Measurements from ENCODE around the gene DCST1. TPM values are rescaled to one million over a fixed set of nuclear protein-coding genes. Genes with fewer than 3 reads are reported as not detected.

The DCST1 gene
- total and polyA plus RNA-seq, 2 of the 13 experiments (the other 11 are each of a cell fraction or from before 2014, with no cell fraction given), result 0.04 TPM; not detected in 1

DNA sequence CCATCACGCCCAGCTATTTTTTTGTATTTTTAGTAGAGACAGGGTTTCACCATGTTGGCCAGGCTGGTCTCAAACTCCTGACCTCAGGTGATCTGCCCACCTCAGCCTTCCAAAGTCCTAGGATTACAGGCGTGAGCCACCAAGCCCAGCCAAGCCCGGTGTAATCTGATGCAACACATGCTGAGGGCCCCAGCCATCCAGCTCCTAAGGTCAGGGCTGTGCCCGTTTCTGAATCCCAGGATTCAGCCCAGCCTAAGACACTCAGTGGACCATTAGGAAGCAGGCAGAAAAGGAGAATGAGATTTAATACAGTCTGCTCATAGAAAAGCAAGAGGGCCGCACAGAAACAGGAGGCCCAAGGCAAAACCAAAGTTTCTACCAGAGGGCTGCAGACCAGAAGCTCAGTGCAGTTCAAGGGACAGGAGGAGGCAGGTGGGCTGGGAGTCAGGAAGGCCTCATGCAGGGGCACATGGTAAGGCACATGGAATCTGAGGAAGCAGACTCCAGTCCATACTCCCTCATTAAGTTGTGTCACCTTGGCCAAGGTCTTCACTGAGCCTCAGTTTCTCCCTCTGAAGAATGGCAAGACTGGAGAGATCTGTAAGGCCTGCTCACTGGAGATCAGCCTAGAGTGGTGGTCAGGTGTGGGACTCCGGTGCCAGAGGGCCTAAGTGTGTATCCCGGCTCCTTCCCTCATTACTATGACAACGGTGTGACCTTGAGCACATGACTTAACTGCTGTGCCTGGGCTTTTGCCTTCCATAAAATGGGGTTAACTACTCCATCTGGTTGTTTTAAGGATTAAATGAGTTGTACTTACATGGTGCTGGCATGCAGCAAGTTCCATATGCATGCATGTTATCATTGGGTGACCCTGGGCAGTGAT is 15.1 kb downstream of the DCST1 start:
- peaks cover 72% of the 10 kb centered on the region for H3K4me1 ChIP-seq (ENCODE audit: insufficient read depth, low read length)
- no peak overlapping the region for H3K4me3 ChIP-seq (replicated peaks in 1 of 3; ENCODE audit: insufficient read depth in 1 of 3, low read depth in 2 of 3, low read length in 3 of 3)
- peak overlapping the region; percentile 48 for H3K27ac ChIP-seq (ENCODE audit: extremely low read length, insufficient read depth, low read length)
- no TSS peak for BruUV-seq (replicated peaks)
- no peaks in the 10 kb centered on the region for H3K79me2 ChIP-seq (ENCODE audit: insufficient read depth, low read length)
- H3K4me2 ChIP-seq (ENCODE audit: low read depth, low read length), result peak overlapping the region; percentile 11
- 31% methylated on average over 6 of the region's 8 CpGs for WGBS (ENCODE audit: low lambda C conversion rate)
- H3K9ac ChIP-seq (ENCODE audit: insufficient read depth, low read depth, low read length), result no peak overlapping the region
- H3K9me3 ChIP-seq (ENCODE audit: low read length), result no peaks in the 10 kb centered on the region
- H2AFZ ChIP-seq (ENCODE audit: low read length), result no peak overlapping the region
- intact Hi-C loops (cut with micrococcal nuclease; ENCODE audit: unreplicated experiment), result loop anchor here (5.0 kb wide), 2 partner anchors 34 to 141 kb away; no protein-coding TSS in a partner anchor
- CTCF ChIA-PET (ENCODE audit: low intra/inter-chr PET ratio, low total read pairs), result interaction anchor here (2.0 kb wide), 1 partner anchor 31 kb away, joined by 7 read pairs; no protein-coding TSS in a partner anchor
- H3K36me3 ChIP-seq (replicated peaks in 1 of 2; ENCODE audit: control insufficient read depth in 1 of 2, insufficient read depth in 2 of 2, low read length in 2 of 2), result no peaks in the 10 kb centered on the region
- H4K20me1 ChIP-seq (ENCODE audit: insufficient read depth, low read length), result no peaks in the 10 kb centered on the region
- ATAC-seq (0 out of 3 replicates have a peak, but pooled peaks have one; percentile 8), FAIRE-seq (peak; percentile 52), DNase-seq (ENCODE audit: low spot score) (no peak)
- in situ Hi-C loops (cut with HindIII; ENCODE audit: extremely low pct_ligation_motif_present, low pct_unique_long_range_greater_than_20kb), result no loop called here
- H3K27me3 ChIP-seq (ENCODE audit: control insufficient read depth in 1 of 2, insufficient read depth in 2 of 2, low read length in 2 of 2), result no peaks in the 10 kb centered on the region
- POLR2A ChIA-PET, result interaction anchor here (0.7 to 1.0 kb wide), 5 partner anchors 10 to 93 kb away, joined by 3 to 4 read pairs (median 3); partner anchors contain the start of genes PBXIP1 and SHC1
- TF ChIP-seq ZNF121 (CRISPR knock-in tag; IDR thresholded peaks at IDR 0.05) (no peak), ZNF530 (CRISPR knock-in tag; IDR thresholded peaks at IDR 0.05; ENCODE audit: low read depth) (no peak), ZNF501 (CRISPR knock-in tag; IDR thresholded peaks at IDR 0.05) (0 out of 2 replicates have a peak, but pooled peaks have one; percentile 20), ZNF329 (CRISPR knock-in tag; IDR thresholded peaks at IDR 0.05; ENCODE audit: low read depth) (no peak), RARA (CRISPR knock-in tag; IDR thresholded peaks at IDR 0.05) (0 out of 2 replicates have a peak, but pooled peaks have one; percentile 10), MAF1 (CRISPR knock-in tag; IDR thresholded peaks at IDR 0.05; ENCODE audit: borderline replicate concordance) (no peak), ZNF331 (CRISPR knock-in tag; IDR thresholded peaks at IDR 0.05) (peak; percentile 79), POLR2AphosphoS5 (IDR thresholded peaks at IDR 0.05; ENCODE audit: low read depth, low read length) (no peak), SATB2 (CRISPR knock-in tag; IDR thresholded peaks at IDR 0.05) (no peak), NR2F6 (IDR thresholded peaks at IDR 0.05) (no peak), NR2F6 (CRISPR knock-in tag; IDR thresholded peaks at IDR 0.05) (peak; percentile 44; the same call in 1 of the 2 replicates), ZBTB1 (CRISPR knock-in tag; IDR thresholded peaks at IDR 0.05; ENCODE audit: borderline replicate concordance) (no peak), SIN3A (IDR thresholded peaks at IDR 0.05; ENCODE audit: borderline replicate concordance, low read depth, low read length) (no peak)
- TF ChIP-seq, protein P1, sequence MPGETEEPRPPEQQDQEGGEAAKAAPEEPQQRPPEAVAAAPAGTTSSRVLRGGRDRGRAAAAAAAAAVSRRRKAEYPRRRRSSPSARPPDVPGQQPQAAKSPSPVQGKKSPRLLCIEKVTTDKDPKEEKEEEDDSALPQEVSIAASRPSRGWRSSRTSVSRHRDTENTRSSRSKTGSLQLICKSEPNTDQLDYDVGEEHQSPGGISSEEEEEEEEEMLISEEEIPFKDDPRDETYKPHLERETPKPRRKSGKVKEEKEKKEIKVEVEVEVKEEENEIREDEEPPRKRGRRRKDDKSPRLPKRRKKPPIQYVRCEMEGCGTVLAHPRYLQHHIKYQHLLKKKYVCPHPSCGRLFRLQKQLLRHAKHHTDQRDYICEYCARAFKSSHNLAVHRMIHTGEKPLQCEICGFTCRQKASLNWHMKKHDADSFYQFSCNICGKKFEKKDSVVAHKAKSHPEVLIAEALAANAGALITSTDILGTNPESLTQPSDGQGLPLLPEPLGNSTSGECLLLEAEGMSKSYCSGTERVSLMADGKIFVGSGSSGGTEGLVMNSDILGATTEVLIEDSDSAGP (CRISPR knock-in tag; IDR thresholded peaks at IDR 0.05; ENCODE audit: borderline replicate concordance), result no peak
- TF ChIP-seq, protein P2, sequence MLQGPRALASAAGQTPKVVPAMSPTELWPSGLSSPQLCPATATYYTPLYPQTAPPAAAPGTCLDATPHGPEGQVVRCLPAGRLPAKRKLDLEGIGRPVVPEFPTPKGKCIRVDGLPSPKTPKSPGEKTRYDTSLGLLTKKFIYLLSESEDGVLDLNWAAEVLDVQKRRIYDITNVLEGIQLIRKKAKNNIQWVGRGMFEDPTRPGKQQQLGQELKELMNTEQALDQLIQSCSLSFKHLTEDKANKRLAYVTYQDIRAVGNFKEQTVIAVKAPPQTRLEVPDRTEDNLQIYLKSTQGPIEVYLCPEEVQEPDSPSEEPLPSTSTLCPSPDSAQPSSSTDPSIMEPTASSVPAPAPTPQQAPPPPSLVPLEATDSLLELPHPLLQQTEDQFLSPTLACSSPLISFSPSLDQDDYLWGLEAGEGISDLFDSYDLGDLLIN (CRISPR knock-in tag; IDR thresholded peaks at IDR 0.05; ENCODE audit: borderline replicate concordance), result no peak
- TF ChIP-seq, protein P3, sequence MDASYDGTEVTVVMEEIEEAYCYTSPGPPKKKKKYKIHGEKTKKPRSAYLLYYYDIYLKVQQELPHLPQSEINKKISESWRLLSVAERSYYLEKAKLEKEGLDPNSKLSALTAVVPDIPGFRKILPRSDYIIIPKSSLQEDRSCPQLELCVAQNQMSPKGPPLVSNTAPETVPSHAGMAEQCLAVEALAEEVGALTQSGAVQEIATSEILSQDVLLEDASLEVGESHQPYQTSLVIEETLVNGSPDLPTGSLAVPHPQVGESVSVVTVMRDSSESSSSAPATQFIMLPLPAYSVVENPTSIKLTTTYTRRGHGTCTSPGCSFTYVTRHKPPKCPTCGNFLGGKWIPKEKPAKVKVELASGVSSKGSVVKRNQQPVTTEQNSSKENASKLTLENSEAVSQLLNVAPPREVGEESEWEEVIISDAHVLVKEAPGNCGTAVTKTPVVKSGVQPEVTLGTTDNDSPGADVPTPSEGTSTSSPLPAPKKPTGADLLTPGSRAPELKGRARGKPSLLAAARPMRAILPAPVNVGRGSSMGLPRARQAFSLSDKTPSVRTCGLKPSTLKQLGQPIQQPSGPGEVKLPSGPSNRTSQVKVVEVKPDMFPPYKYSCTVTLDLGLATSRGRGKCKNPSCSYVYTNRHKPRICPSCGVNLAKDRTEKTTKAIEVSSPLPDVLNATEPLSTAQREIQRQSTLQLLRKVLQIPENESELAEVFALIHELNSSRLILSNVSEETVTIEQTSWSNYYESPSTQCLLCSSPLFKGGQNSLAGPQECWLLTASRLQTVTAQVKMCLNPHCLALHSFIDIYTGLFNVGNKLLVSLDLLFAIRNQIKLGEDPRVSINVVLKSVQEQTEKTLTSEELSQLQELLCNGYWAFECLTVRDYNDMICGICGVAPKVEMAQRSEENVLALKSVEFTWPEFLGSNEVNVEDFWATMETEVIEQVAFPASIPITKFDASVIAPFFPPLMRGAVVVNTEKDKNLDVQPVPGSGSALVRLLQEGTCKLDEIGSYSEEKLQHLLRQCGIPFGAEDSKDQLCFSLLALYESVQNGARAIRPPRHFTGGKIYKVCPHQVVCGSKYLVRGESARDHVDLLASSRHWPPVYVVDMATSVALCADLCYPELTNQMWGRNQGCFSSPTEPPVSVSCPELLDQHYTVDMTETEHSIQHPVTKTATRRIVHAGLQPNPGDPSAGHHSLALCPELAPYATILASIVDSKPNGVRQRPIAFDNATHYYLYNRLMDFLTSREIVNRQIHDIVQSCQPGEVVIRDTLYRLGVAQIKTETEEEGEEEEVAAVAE (CRISPR knock-in tag; IDR thresholded peaks at IDR 0.05; ENCODE audit: borderline replicate concordance), result no peak
